ENCODE results near the gene TEAD4. TPM values are rescaled to one million over a fixed set of nuclear protein-coding genes. Genes with fewer than 3 reads are reported as not detected.

TEAD4 gene
- total RNA-seq, 2 experiments from 2014 or later: not detected

DNA sequence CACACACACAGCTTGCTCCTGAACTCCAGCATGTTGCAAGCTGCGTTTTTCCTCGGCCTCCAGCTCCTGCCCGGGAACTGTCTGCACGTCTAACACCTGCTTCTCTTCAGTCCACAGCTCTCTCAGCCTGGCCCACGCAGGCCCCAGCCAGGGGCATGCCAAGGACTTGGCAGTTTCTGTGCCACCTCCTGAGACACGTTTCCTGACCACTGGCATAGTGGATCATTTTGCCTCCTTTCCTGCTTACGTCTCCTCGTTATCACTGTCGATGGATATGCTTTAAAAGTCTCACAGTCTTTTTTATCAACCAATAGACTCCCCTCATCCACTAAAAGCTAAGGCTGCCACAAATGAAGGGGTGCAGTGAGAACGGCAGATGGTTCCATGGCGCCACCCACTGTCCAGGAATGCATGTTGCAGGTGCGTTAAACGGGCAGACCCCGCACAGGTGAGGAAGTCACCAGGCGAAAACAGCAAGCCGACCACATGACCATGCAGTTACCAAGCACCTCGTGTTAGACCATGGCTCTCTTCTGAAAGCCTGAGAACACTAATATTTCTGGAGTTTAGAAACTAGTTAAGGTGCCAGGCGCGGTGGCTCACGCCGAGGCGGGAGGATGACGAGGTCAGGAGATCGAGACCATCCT lies 14.7 kb upstream of the TEAD4 start:
- Mint-ChIP-seq H3K36me3 (no peaks in the 10 kb centered on the region), H3K27ac (no peak overlapping the region), H3K4me3 (peak overlapping the region; percentile 4), H3K27me3 (no peaks in the 10 kb centered on the region), H3K4me1 (peaks cover 5% of the 10 kb centered on the region), H3K9me3 (no peaks in the 10 kb centered on the region)
- peak; percentile 61 for ATAC-seq (ENCODE audit: low read depth)
- POLR2A ChIA-PET: no interaction called here
- peak; percentile 73 for DNase-seq

DNA sequence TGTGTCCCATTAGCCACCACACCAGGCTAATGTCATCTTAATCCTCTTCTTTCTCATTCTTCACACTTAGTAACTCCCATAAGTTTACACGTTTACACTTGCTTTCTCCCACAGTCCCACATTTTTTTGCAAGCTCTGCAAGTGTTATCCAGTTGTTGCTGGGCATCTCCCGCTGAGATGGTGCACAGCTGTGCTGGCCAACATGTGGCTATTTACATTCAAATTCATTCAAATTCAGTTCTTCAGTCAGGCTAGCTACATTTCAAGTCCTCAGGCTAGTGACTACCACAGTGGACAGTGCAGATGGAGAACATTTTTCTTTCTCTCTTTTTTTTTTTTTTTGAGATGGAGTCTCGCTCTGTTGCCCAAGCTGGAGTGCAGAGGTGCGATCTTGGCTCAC lies 9.8 kb upstream of the TEAD4 start:
- POLR2A ChIA-PET: no interaction called here
- H3K27me3 Mint-ChIP-seq: no peaks in the 10 kb centered on the region
- H3K4me1 Mint-ChIP-seq: peaks cover 4% of the 10 kb centered on the region

DNA sequence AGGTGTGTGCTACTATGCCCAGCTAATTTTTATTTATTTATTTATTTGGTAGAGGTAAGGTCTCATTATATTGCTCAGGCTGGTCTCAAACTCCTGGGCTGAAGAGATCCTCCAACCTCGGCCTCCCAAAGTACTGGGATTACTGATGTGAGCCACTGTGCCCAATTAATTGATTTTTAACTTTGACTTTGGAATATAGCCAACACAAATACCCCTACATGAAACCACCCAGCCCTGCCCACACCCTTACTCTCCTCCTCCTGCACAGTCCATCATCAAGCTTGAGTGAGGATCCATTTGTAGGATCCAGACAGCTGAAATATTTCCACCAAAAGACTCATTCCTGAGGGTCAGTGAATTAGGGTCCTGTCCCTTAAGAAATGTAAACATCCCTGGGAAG lies 3.3 kb upstream of the TEAD4 start:
- ATAC-seq (ENCODE audit: low read depth) (no peak), DNase-seq (no peak)
- no peaks in the 10 kb centered on the region for H3K9me3 Mint-ChIP-seq
- peaks cover 42% of the 10 kb centered on the region for H3K27me3 Mint-ChIP-seq
- H3K27ac Mint-ChIP-seq: no peak overlapping the region
- H3K36me3 Mint-ChIP-seq: no peaks in the 10 kb centered on the region
- no peak overlapping the region for H3K4me3 Mint-ChIP-seq
- POLR2A ChIA-PET: no interaction called here
- H3K4me1 Mint-ChIP-seq: peaks cover 11% of the 10 kb centered on the region

More for the DNA sequence above, 9.8 kb upstream of the TEAD4 start:
- Mint-ChIP-seq H3K4me3 (no peak overlapping the region), H3K27ac (no peak overlapping the region), H3K36me3 (no peaks in the 10 kb centered on the region), H3K9me3 (no peaks in the 10 kb centered on the region)
- DNase-seq: no peak
- ATAC-seq (ENCODE audit: low read depth): no peak

DNA sequence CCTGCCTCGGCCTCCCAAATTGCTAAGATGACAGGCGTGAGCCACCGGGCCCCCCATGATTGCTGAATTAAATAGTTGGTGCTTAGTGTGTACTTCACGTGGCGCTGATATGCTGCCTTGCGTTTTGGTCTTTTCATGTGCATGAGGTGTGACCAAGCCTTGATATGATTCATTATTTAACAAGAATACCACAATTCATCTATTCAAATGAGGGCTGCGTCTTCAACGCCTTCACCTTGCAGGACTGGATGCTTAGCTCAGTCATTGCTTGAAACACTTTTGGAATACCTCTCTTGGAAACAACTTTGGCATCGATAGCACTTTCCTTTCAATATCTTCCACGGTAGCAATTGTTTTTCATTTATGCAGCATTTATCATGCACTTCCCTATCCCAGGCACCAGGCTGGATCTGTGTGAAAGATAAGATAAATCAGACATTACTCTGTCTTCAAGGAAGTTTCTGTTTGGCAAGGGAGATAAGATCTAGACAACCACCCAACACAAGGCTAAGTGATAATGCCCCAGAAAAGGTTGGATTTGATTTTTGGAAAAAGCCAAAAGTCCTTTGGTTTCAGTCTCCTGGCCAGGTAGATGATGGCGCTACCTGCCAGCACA lies 1.3 kb upstream of the TEAD4 start:
- peak overlapping the region; percentile 85 for H3K4me3 Mint-ChIP-seq
- H3K4me1 Mint-ChIP-seq: peaks cover 11% of the 10 kb centered on the region
- ATAC-seq (ENCODE audit: low read depth): no peak
- no peaks in the 10 kb centered on the region for H3K9me3 Mint-ChIP-seq
- DNase-seq: no peak
- H3K27ac Mint-ChIP-seq: no peak overlapping the region
- H3K36me3 Mint-ChIP-seq: no peaks in the 10 kb centered on the region
- peaks cover 58% of the 10 kb centered on the region for H3K27me3 Mint-ChIP-seq
- POLR2A ChIA-PET: no interaction called here

DNA sequence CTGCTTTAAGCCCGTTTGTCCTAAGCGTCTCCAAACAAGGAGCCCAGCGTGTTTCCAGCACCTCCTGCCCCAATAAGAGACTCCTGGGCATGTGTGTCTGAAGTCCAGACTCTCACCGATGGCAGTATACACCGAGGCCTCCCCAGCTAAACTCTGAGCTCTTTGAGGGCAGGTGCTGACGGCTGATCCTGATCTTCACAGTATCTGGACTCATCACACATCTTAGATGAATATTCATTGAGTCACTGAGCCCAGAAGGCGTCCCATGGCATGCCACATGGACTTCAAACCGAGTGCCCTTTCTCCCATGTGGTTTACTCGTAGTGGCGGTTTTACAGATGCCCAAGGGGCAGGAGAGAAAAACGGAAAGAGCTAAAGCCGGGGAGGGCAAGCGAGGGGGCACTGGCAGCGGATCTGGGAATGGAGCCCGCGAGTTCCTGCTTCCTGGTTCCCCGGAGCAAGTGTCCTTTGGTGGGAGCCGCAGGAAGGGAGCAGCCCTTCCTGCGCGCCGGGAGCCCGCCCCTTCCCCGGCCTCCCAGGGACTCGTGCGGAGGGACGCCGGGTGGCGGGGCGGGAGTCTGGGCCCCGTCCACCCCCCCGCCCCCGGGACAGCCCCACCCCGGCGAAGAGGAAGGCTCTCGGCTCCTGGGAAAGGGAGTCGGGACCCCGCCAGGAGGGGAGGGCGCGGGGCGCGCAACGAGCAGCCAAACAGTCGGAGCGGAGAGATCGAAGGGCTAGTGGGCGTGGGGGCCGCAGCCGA lies 585 bp upstream of the TEAD4 start:
- POLR2A ChIA-PET: no interaction called here
- H3K4me3 Mint-ChIP-seq: peak overlapping the region; percentile 85
- DNase-seq (no peak), ATAC-seq (ENCODE audit: low read depth) (no peak)
- no peaks in the 10 kb centered on the region for H3K9me3 Mint-ChIP-seq
- peaks cover 11% of the 10 kb centered on the region for H3K4me1 Mint-ChIP-seq
- H3K27me3 Mint-ChIP-seq: peaks cover 65% of the 10 kb centered on the region
- no peaks in the 10 kb centered on the region for H3K36me3 Mint-ChIP-seq
- peak overlapping the region; percentile 5 for H3K27ac Mint-ChIP-seq

DNA sequence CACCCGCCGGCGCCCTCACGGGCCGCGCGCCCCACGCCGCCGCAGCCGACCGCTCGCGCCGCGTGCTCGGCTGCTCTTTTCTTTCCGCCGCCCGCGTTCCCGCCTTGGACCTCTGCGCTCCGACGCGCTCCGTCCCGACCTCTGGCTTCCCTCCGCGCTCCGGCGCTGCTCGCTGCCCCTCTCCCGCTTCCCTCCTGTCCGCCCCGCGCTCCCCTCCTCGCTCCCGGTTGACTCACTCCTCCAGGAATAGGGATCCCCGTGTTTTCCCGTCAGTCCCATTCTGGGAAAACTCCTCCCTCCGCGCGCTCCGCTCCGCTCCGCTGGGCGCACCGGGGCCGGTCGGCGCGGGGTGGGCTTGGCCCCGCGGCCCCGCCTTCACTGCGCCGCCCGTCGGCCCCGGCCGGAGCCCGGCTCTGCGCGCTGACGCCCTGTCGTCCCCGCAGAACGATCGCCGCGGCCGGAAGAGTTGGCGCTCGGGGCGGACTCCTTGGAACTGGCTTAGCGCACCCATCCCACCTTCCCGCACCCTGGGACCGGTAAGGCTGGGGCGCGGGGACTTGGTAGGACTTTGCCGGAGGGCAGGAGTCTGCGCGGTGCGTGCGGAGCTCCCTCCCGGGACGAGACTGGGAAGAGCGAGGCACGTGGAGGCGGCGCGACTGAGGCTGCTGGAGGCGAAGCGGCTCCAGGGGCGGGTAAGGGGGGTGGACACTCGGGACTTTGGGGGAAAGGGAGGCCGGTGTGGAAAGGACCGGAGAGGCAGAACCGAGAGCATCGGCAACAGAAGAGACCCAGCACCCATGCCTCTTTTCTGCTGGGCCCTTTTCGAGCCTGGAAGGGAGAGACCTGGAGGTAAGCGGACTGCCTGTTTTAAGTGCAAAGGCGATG lies 550 bp downstream of the TEAD4 start:
- peaks cover 11% of the 10 kb centered on the region for H3K4me1 Mint-ChIP-seq
- peaks cover 67% of the 10 kb centered on the region for H3K27me3 Mint-ChIP-seq
- no peaks in the 10 kb centered on the region for H3K36me3 Mint-ChIP-seq
- DNase-seq (peak; percentile 41), ATAC-seq (ENCODE audit: low read depth) (peak; percentile 41)
- peak overlapping the region; percentile 27 for H3K4me3 Mint-ChIP-seq
- no peak overlapping the region for H3K27ac Mint-ChIP-seq
- POLR2A ChIA-PET: no interaction called here
- no peaks in the 10 kb centered on the region for H3K9me3 Mint-ChIP-seq

DNA sequence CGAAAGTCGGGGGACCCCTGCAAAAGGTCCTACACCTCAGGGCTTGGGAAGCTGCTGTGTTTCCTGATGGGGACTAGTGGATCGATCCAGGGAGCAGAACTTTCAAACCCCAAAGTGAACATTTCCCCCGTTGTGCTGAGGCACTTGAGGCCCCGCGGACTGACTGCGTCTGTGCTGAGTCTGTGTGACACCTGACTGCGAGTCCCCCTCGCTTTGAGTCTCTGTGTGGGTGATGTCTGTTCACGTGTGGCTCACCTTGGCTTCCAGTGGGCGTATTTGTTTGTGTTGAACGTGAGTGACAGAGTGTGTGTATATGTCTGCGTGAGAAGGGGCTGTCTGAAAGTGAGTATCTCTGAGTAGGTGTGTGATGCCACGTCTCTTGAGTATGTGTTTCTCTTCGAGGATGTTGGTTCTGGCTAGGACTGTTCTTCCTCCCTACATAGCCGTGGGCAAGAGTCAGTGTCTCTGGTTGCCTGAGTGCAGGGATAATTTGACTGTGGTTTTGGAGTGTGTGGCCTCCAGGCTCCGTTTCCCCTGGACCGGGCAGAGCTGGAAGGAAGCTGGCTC lies 1.3 kb downstream of the TEAD4 start:
- DNase-seq: no peak

DNA sequence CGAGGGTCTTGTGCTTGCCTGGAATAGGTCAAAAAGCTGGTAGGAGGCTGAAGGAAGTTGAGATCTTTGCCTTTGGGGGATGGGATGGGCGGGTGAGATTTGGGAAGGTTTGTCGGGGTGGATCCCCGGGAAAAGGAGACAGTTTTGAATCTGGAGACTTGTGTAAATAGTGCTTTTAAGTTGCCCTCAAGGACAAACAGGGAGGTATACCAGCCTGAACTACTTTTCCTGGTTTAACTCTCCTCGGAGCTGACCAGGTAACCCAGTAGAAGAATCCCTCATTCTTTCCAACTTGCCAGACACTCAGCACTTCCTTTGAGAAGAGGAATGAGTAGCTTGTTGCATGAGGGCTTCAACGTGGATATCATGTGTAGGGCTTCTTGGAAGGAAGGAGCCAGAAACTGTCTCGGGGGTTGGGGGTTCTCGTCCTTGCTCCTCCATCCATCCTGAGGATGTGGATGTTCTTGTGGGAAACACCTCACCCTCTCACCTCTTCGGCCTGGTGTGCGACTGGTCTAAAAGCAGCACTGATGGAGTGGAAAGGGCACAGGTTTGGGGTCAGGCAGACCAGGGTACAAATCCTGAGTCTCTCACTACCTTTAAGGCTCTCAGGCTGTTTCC lies 1.9 kb downstream of the TEAD4 start:
- Mint-ChIP-seq H3K36me3 (no peaks in the 10 kb centered on the region), H3K4me3 (no peak overlapping the region), H3K9me3 (no peaks in the 10 kb centered on the region), H3K4me1 (peaks cover 11% of the 10 kb centered on the region), H3K27ac (no peak overlapping the region), H3K27me3 (peaks cover 61% of the 10 kb centered on the region)
- no peak for ATAC-seq (ENCODE audit: low read depth)
- POLR2A ChIA-PET: no interaction called here
- DNase-seq: no peak

More for the DNA sequence above, 1.3 kb downstream of the TEAD4 start:
- peak; percentile 41 for ATAC-seq (ENCODE audit: low read depth)
- H3K36me3 Mint-ChIP-seq: no peaks in the 10 kb centered on the region
- peaks cover 11% of the 10 kb centered on the region for H3K4me1 Mint-ChIP-seq
- POLR2A ChIA-PET: no interaction called here
- H3K27me3 Mint-ChIP-seq: peaks cover 64% of the 10 kb centered on the region
- peak overlapping the region; percentile 27 for H3K4me3 Mint-ChIP-seq
- no peak overlapping the region for H3K27ac Mint-ChIP-seq
- no peaks in the 10 kb centered on the region for H3K9me3 Mint-ChIP-seq

DNA sequence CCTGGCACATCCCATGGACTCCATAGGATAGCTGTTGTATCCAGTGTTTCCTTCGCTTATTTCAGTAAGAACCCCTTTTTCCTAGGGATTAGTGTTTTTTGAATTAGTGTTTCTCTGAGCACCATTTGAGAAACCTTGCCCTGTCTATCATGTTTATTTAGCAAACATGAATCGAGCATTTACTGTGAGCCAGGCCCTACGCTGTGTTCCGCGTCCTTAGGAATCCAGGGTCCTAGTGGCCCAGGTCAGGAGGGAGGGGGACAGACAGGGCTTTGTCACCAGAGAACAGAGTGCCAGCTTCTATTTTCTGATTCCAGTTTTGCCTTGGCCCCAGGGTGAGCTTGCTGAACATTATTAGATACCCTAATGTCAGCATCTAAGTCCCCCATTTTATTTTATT lies 2.5 kb downstream of the TEAD4 start:
- Mint-ChIP-seq H3K9me3 (no peaks in the 10 kb centered on the region), H3K27me3 (peaks cover 55% of the 10 kb centered on the region), H3K36me3 (no peaks in the 10 kb centered on the region), H3K4me1 (peaks cover 11% of the 10 kb centered on the region), H3K27ac (no peak overlapping the region), H3K4me3 (no peak overlapping the region)
- ATAC-seq (ENCODE audit: low read depth) (no peak), DNase-seq (no peak)
- POLR2A ChIA-PET: no interaction called here

DNA sequence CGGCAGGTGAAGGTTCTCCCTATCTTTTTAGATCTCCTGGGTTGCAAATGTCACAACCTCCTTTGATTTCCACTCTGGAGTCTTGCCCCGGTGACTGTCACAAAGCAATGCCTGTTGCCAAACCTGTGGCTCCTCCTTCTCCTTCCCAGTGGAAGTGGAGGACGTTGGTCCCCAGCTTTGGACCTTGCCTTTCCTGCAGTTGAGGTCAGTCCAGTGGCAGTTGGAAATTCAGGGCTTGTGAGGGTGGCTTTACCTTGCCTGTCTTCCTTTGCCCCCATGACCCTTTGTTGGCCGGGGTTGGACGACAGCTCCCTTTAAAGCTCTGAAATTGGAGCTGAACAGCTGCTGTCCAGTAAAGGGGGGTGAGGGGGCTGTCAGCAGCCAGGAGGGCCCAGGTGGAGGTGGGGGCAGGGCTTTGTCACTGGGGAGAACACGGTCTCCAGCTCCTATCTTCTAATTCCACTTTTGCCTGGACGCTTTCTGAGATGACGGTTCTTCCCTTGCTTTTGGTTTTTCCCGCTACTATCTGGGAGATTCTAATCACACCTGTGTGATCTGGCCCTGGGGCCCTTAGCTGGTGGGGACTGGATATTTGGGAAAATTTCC lies 4.1 kb downstream of the TEAD4 start:
- Mint-ChIP-seq H3K36me3 (no peaks in the 10 kb centered on the region), H3K27me3 (peaks cover 41% of the 10 kb centered on the region), H3K4me1 (peaks cover 8% of the 10 kb centered on the region), H3K9me3 (no peaks in the 10 kb centered on the region), H3K27ac (no peak overlapping the region), H3K4me3 (no peak overlapping the region)
- POLR2A ChIA-PET: no interaction called here
- ATAC-seq (ENCODE audit: low read depth): no peak
- no peak for DNase-seq

DNA sequence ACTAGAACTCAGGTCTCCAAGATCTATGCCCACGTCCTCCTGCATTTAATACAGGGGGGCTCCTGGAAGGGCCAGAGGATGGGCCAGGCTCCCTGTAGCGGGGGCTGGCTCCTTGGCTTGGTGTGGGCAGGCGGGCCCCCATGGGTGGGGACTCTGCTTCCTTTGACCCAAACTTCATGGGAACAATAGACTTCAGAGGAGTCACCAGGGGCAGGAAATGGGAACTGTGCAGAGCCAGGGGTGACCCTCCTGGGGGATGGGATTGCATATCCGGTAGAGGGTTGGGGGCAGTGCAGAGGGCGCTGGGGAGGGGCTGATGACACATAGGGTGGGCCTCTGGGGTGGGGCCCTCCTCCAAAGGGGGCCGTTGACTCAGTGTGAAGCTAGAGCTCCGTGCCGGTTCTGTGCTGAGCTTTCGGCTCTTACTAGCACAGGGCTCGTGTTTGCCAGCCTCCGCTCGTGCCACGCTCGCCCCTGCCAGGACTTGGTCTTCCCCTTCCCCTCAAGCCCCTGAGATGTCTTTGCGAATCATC lies 4.6 kb downstream of the TEAD4 start:
- DNase-seq (no peak), ATAC-seq (ENCODE audit: low read depth) (no peak)
- peaks cover 36% of the 10 kb centered on the region for H3K27me3 Mint-ChIP-seq
- H3K9me3 Mint-ChIP-seq: no peaks in the 10 kb centered on the region
- H3K4me1 Mint-ChIP-seq: peaks cover 5% of the 10 kb centered on the region
- no peak overlapping the region for H3K4me3 Mint-ChIP-seq
- no peaks in the 10 kb centered on the region for H3K36me3 Mint-ChIP-seq
- no peak overlapping the region for H3K27ac Mint-ChIP-seq
- POLR2A ChIA-PET: no interaction called here

DNA sequence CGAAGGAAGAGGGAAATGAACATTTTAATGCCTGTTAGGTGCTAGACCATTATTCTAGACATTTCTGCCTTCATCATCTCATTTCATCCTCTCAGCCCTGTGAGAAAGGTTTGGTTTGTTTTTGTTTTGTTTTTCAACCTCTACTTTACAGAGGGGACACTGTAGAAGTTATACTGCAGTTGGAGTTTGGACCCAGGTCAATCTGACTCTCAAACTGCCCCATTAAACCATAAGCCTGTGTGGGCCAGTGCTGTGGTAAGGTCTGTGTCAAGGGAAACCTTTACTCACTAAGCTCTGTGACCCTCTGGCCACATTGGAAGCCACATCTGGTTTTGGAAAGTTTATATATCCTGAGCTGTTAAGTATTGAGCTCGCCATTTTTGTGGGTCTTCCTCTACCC lies 8.5 kb downstream of the TEAD4 start:
- H3K9me3 Mint-ChIP-seq: no peaks in the 10 kb centered on the region

More for the DNA sequence above, 8.5 kb downstream of the TEAD4 start:
- ATAC-seq (ENCODE audit: low read depth) (no peak), DNase-seq (no peak)
- Mint-ChIP-seq H3K27me3 (peaks cover 15% of the 10 kb centered on the region), H3K4me3 (no peak overlapping the region), H3K36me3 (no peaks in the 10 kb centered on the region), H3K4me1 (no peaks in the 10 kb centered on the region), H3K27ac (no peak overlapping the region)
- POLR2A ChIA-PET: interaction anchor here (0.7 kb wide), 1 partner anchor 447 kb away, joined by 4 read pairs; no protein-coding TSS in a partner anchor

All from activated naive CD8-positive, alpha-beta T cell treated with anti-CD3 and anti-CD28 coated beads, Interleukin-2, amount 10 ng/mL, durations not matched to agents 7 days and 5 days (primary cell).